VCaP (cell line): ENCODE data around the gene YIPF6.
"Not testable (repeated sequence)": the region's sequence is repeated elsewhere in the genome, so short reads cannot be mapped to it uniquely, and the experiment has no call there.

Experiments
- H3K27ac ChIP-seq: fragments of 450-650 bp; 2 replicates; pipeline ENCODE4 v1.5.1; 2017
- CTCF ChIP-seq: fragments of 450-650 bp; conservative IDR thresholded peaks from 2 replicates; pipeline ENCODE4 v1.5.1; 2017; ENCODE audit warnings: mild to moderate bottlenecking, moderate library complexity

YIPF6 gene

GRCh38 chrX:68462653-68463052, 36.2 kb upstream of the YIPF6 start:
- TF ChIP-seq CTCF, result peak; percentile 65
- H3K27ac ChIP-seq, result no peak overlapping the region

- no peak overlapping the region for H3K27ac ChIP-seq
- no peak for TF ChIP-seq CTCF
Observed at GRCh38 chrX:68463880-68464279, 35.0 kb upstream of the YIPF6 start.

- TF ChIP-seq CTCF, result no peak
- no peak overlapping the region for H3K27ac ChIP-seq
Observed at GRCh38 chrX:68464796-68465195, 34.1 kb upstream of the YIPF6 start.

- TF ChIP-seq CTCF, result no peak
- H3K27ac ChIP-seq, result no peak overlapping the region
Observed at GRCh38 chrX:68480969-68481368, 17.9 kb upstream of the YIPF6 start.

- not testable (repeated sequence) for H3K27ac ChIP-seq
Observed at GRCh38 chrX:68486198-68486597, 12.7 kb upstream of the YIPF6 start.

- H3K27ac ChIP-seq, result no peak overlapping the region
- TF ChIP-seq CTCF, result no peak
Observed at GRCh38 chrX:68487254-68487653, 11.6 kb upstream of the YIPF6 start.

GRCh38 chrX:68487924-68488323, 10.9 kb upstream of the YIPF6 start:
- H3K27ac ChIP-seq, result no peak overlapping the region
- TF ChIP-seq CTCF, result no peak

- no peak overlapping the region for H3K27ac ChIP-seq
- no peak for TF ChIP-seq CTCF
Observed at GRCh38 chrX:68488657-68489056, 10.2 kb upstream of the YIPF6 start.
